ENCODE results near the gene PRKAR2A.
"Not testable (repeated sequence)": the region's sequence is repeated elsewhere in the genome, so short reads cannot be mapped to it uniquely, and the experiment has no call there.

GRCh38 chr3:48733752-48734518 is 113.7 kb downstream of the PRKAR2A start:
- not testable (repeated sequence) for TF ChIP-seq CTCF, POLR2A (IDR thresholded peaks at IDR 0.05)

Data from body of pancreas (tissue), 4 donors.